Natural killer cell (primary cell): Measurements from ENCODE around the gene MFSD12. TPM values are rescaled to one million over a fixed set of nuclear protein-coding genes. Genes with fewer than 3 reads are reported as not detected.

Experiments
- ATAC-seq, 3 donors: fragments of 150-1000 bp in 2 of 3; fragments of 200-7000 bp in 1 of 3; cut with Tn5 transposase; 1 replicate in 1 of 3; 2 replicates in 2 of 3; pipeline ENCODE4 v1.10.0; 2021; ENCODE audit warnings: mild to moderate bottlenecking in 2 of 3, moderate library complexity in 2 of 3
- DNase-seq, 2 donors: peaks; one replicate each; pipeline versions ENCODE4 v3.0.0 to v3.0.0-alpha.2; 2013 to 2021; ENCODE audit warnings: mixed read lengths in 1 of 2
- H3K27ac ChIP-seq: one replicate; pipeline ENCODE4 v1.5.1; 2013; ENCODE audit warnings: mild to moderate bottlenecking, low read length
- H3K27me3 ChIP-seq: one replicate; pipeline ENCODE4 v1.6.1; 2013; ENCODE audit warnings: low read length; ENCODE audit not compliant: control insufficient read depth, insufficient read depth
- H3K36me3 ChIP-seq: one replicate; pipeline ENCODE4 v1.6.1; 2013; ENCODE audit warnings: low read length; ENCODE audit not compliant: control insufficient read depth, insufficient read depth
- H3K4me1 ChIP-seq: one replicate; pipeline ENCODE4 v1.6.1; 2013; ENCODE audit warnings: low read length; ENCODE audit not compliant: control insufficient read depth, insufficient read depth
- H3K4me3 ChIP-seq: one replicate; pipeline ENCODE4 v1.5.1; 2013; ENCODE audit warnings: low read length
- H3K9me3 ChIP-seq: one replicate; pipeline ENCODE4 v1.6.1; 2013; ENCODE audit warnings: low read length; ENCODE audit not compliant: control insufficient read depth, insufficient read depth
- H3K27ac Mint-ChIP-seq, 2 donors: one replicate each; pipeline ENCODE4 v1.8.0; 2022; ENCODE audit warnings: mild to moderate bottlenecking in 2 of 2, mixed read lengths in 2 of 2, moderate library complexity in 1 of 2
- H3K27me3 Mint-ChIP-seq, 2 donors: one replicate each; pipeline ENCODE4 v1.8.0; 2022; ENCODE audit warnings: low read depth in 2 of 2, mixed read lengths in 2 of 2
- H3K36me3 Mint-ChIP-seq: one replicate; pipeline ENCODE4 v1.8.0; 2022; ENCODE audit warnings: mixed read lengths
- H3K4me1 Mint-ChIP-seq, 2 donors: one replicate each; pipeline ENCODE4 v1.8.0; 2022; ENCODE audit warnings: mixed read lengths in 2 of 2
- H3K4me3 Mint-ChIP-seq: one replicate; pipeline ENCODE4 v1.8.0; 2022; ENCODE audit warnings: mild to moderate bottlenecking, moderate library complexity, mixed read lengths
- H3K9me3 Mint-ChIP-seq, 2 donors: one replicate each; pipeline ENCODE4 v1.8.0; 2022; ENCODE audit warnings: mixed read lengths in 2 of 2
- CTCF ChIP-seq: fragments of 200-600 bp; IDR thresholded peaks from one replicate; pipeline ENCODE4 v1.8.0; 2022; ENCODE audit warnings: antibody characterized with exemption
- WGBS: methylation state at CpG from one replicate; pipeline ENCODE4 v1.1.7; 2013; ENCODE audit warnings: missing lambda C conversion rate; ENCODE audit not compliant: insufficient coverage; 5-methylcytosine and 5-hydroxymethylcytosine counted together
- intact Hi-C: fragments of 100-400 bp; cut with micrococcal nuclease; formaldehyde crosslinking; loops from one replicate; pipeline ENCODE4 v1.14.2; 2022
- total RNA-seq, 4 donors: library from RNA; stranded (reverse); fragments of 120-200 nt in 1 of 4; gene quantifications; one replicate each; pipeline versions ENCODE4 v1.2.3 to v1.2.4, GENCODE V29; 2013 to 2022

MFSD12 gene
- total RNA-seq, 3 donors from 2014 or later (not counting 1 experiment from before 2014, with no cell fraction given), result 29.8 to 34.5 (median 33.6) TPM

GRCh38 chr19:3528080-3528479 lies 29.3 kb downstream of the MFSD12 start:
- H3K9me3 Mint-ChIP-seq, result no peaks in the 10 kb centered on the region
- no peaks in the 10 kb centered on the region for H3K27me3 Mint-ChIP-seq
- intact Hi-C loops, result no loop called here
- H3K4me3 Mint-ChIP-seq, result no peak overlapping the region
- no peaks in the 10 kb centered on the region for H3K9me3 ChIP-seq
- TF ChIP-seq CTCF, result no peak
- ATAC-seq, result no peak
- H3K4me3 ChIP-seq, result no peak overlapping the region
- peaks cover 0 to 4% of the 10 kb centered on the region in 2 donors for H3K4me1 Mint-ChIP-seq
- H3K27me3 ChIP-seq, result no peaks in the 10 kb centered on the region
- H3K36me3 Mint-ChIP-seq, result no peaks in the 10 kb centered on the region
- H3K27ac ChIP-seq, result no peak overlapping the region
- no peaks in the 10 kb centered on the region for H3K4me1 ChIP-seq
- H3K27ac Mint-ChIP-seq, result no peak overlapping the region
- DNase-seq, result no peak
- H3K36me3 ChIP-seq, result peaks cover 61% of the 10 kb centered on the region
- 99% methylated on average over 14 of the region's 14 CpGs for WGBS

GRCh38 chr19:3527238-3527910 lies 30.0 kb downstream of the MFSD12 start:
- no peaks in the 10 kb centered on the region for H3K9me3 Mint-ChIP-seq
- H3K27me3 Mint-ChIP-seq, result no peaks in the 10 kb centered on the region
- no peaks in the 10 kb centered on the region for H3K27me3 ChIP-seq
- H3K27ac ChIP-seq, result no peak overlapping the region
- WGBS, result 96% methylated on average over 21 of the region's 21 CpGs
- DNase-seq (no peak), ATAC-seq (no peak)
- no peaks in the 10 kb centered on the region for H3K36me3 Mint-ChIP-seq
- no peak overlapping the region for H3K27ac Mint-ChIP-seq
- H3K9me3 ChIP-seq, result no peaks in the 10 kb centered on the region
- no peak for TF ChIP-seq CTCF
- H3K36me3 ChIP-seq, result peaks cover 59% of the 10 kb centered on the region
- H3K4me1 Mint-ChIP-seq, result peaks cover under 1 to 4% of the 10 kb centered on the region in 2 donors
- no peaks in the 10 kb centered on the region for H3K4me1 ChIP-seq
- intact Hi-C loops, result no loop called here
- no peak overlapping the region for H3K4me3 ChIP-seq
- H3K4me3 Mint-ChIP-seq, result no peak overlapping the region

GRCh38 chr19:3526507-3527237 lies 30.7 kb downstream of the MFSD12 start:
- WGBS, result 97% methylated on average over 28 of the region's 28 CpGs
- Mint-ChIP-seq H3K27me3 (no peaks in the 10 kb centered on the region), H3K4me3 (no peak overlapping the region), H3K9me3 (no peaks in the 10 kb centered on the region), H3K27ac (no peak overlapping the region), H3K4me1 (peaks cover 5 to 8% of the 10 kb centered on the region in 2 donors), H3K36me3 (no peaks in the 10 kb centered on the region)
- ATAC-seq (no peak), DNase-seq (no peak)
- no peaks in the 10 kb centered on the region for H3K27me3 ChIP-seq
- H3K36me3 ChIP-seq, result peaks cover 56% of the 10 kb centered on the region
- no peaks in the 10 kb centered on the region for H3K4me1 ChIP-seq
- no peak overlapping the region for H3K4me3 ChIP-seq
- intact Hi-C loops, result no loop called here
- H3K27ac ChIP-seq, result no peak overlapping the region
- TF ChIP-seq CTCF, result no peak
- no peaks in the 10 kb centered on the region for H3K9me3 ChIP-seq
